Measurements from ENCODE around the gene BEGAIN. TPM values are rescaled to one million over a fixed set of nuclear protein-coding genes. Genes with fewer than 3 reads are reported as not detected.

Gene BEGAIN
- total and polyA plus RNA-seq, 2 of the 8 experiments (the other 6 are each of a cell fraction or from before 2014, with no cell fraction given): 2.9 to 3.0 TPM

- POLR2A ChIA-PET (ENCODE audit: partially characterized antibody): no interaction called here
- no peak for TF ChIP-seq ATF2 (IDR thresholded peaks at IDR 0.05; ENCODE audit: low read length)
- no peak for TF ChIP-seq PHF8 (conservative IDR thresholded peaks at IDR 0.05; ENCODE audit: low read depth, low read length)
- TF ChIP-seq SUZ12 (IDR thresholded peaks at IDR 0.05; ENCODE audit: low read length): no peak
- no peak for TF ChIP-seq BCL11A (IDR thresholded peaks at IDR 0.05; ENCODE audit: low read depth in 2 of 2, low read length in 2 of 2)
- no peak for TF ChIP-seq TAF1 (IDR thresholded peaks at IDR 0.05; ENCODE audit: low read depth, low read length)
- TF ChIP-seq EZH2 (IDR thresholded peaks at IDR 0.05; ENCODE audit: low read depth, low read length, severe bottlenecking): no peak
- TF ChIP-seq YY1 (IDR thresholded peaks at IDR 0.05; ENCODE audit: low read depth, low read length): no peak
- no peak for TF ChIP-seq USF2 (IDR thresholded peaks at IDR 0.05; ENCODE audit: low read length)
- TF ChIP-seq POLR2A (IDR thresholded peaks at IDR 0.05; ENCODE audit: control extremely low read depth in 1 of 2, low read depth in 2 of 2, low read length in 2 of 2): no peak
- no peak for TF ChIP-seq RBBP5 (IDR thresholded peaks at IDR 0.05; ENCODE audit: borderline replicate concordance, low read depth, low read length)
- no peak for TF ChIP-seq CTBP2 (IDR thresholded peaks at IDR 0.05; ENCODE audit: borderline replicate concordance, insufficient read depth, insufficient read length, low read length)
Measured at GRCh38 chr14:100612986-100613385, 25.8 kb upstream of the BEGAIN start.

More at GRCh38 chr14:100612986-100613385, 25.8 kb upstream of the BEGAIN start:
- Histone ChIP-seq H4K91ac (replicated peaks; ENCODE audit: insufficient read length, low read length) (no peak overlapping the region), H3K9ac (replicated peaks in 1 of 4; ENCODE audit: extremely low read depth in 1 of 4, low read depth in 3 of 4, low read length in 3 of 4) (no peak overlapping the region), H2BK20ac (ENCODE audit: low read length) (no peak overlapping the region), H3K56ac (replicated peaks; ENCODE audit: insufficient read length, low read depth, low read length) (no peak overlapping the region), H4K20me1 (replicated peaks in 1 of 2; ENCODE audit: control insufficient read depth in 1 of 2, insufficient read depth in 2 of 2, low read length in 2 of 2) (no peaks in the 10 kb centered on the region), H3K9me3 (ENCODE audit: insufficient read depth in 2 of 2, low read depth in 1 of 2, low read length in 1 of 2) (no peaks in the 10 kb centered on the region), H3K4me2 (ENCODE audit: insufficient read depth in 1 of 2, low read depth in 2 of 2, low read length in 2 of 2) (no peak overlapping the region), H3K79me2 (ENCODE audit: control insufficient read depth in 1 of 2, insufficient read depth in 2 of 2, low read length in 2 of 2) (no peaks in the 10 kb centered on the region), H3K23me2 (ENCODE audit: low read depth, low read length) (no peaks in the 10 kb centered on the region), H2BK5ac (ENCODE audit: low read depth, low read length) (no peak overlapping the region), H3K27me3 (replicated peaks in 1 of 4; ENCODE audit: control insufficient read depth in 3 of 4, extremely low read depth in 1 of 4, insufficient read depth in 3 of 4, low read length in 3 of 4) (peaks cover 0 to under 1% (median 0%) of the 10 kb centered on the region in 4 experiments; a peak in 1 of 7 replicates), H3K4me1 (replicated peaks in 1 of 4; ENCODE audit: control insufficient read depth in 3 of 4, insufficient read depth in 4 of 4, low read length in 3 of 4) (no peaks in the 10 kb centered on the region; a peak in 1 of 7 replicates), H3K14ac (ENCODE audit: insufficient read length) (no peak overlapping the region), H3K79me1 (ENCODE audit: low read depth, low read length) (no peaks in the 10 kb centered on the region), H4K8ac (ENCODE audit: extremely low read depth, insufficient read depth, low read length) (no peak overlapping the region), H4K5ac (ENCODE audit: insufficient read length, low read depth, low read length) (no peak overlapping the region), H2AFZ (ENCODE audit: low read length) (no peak overlapping the region), H3K4me3 (ENCODE audit: extremely low read depth in 1 of 4, insufficient read depth in 2 of 4, low read depth in 3 of 4, low read length in 4 of 4) (no peak overlapping the region), H3K27ac (ENCODE audit: low read depth, low read length) (no peak overlapping the region), H3K4ac (replicated peaks; ENCODE audit: insufficient read length, low read depth, low read length) (no peak overlapping the region), H3K18ac (ENCODE audit: extremely low read depth, low read length) (no peak overlapping the region), H2BK12ac (ENCODE audit: low read depth, low read length) (no peak overlapping the region), H2AK5ac (ENCODE audit: low read depth, low read length) (no peak overlapping the region), H2BK15ac (ENCODE audit: low read length) (no peak overlapping the region), H2BK120ac (replicated peaks; ENCODE audit: low read depth, low read length) (no peak overlapping the region), H3K23ac (ENCODE audit: insufficient read length) (no peak overlapping the region), H3K36me3 (ENCODE audit: control insufficient read depth in 2 of 4, insufficient read depth in 4 of 4, low read length in 3 of 4) (no peaks in the 10 kb centered on the region)
- 90% methylated on average over 9 of the region's 9 CpGs; no CpG with 5 or more reads in 1 of the 2 experiments for WGBS, 2 experiments (ENCODE audit: extremely low coverage in 1 of 2, insufficient coverage in 1 of 2, insufficient read length in 1 of 2, insufficient replicate concordance in 2 of 2, low coverage in 1 of 2, low lambda C conversion rate in 2 of 2, missing lambda C conversion rate in 1 of 2)
- FAIRE-seq (no peak), DNase-seq (ENCODE audit: low read depth in 1 of 2, low spot score in 2 of 2) (no peak)
- CTCF ChIA-PET (ENCODE audit: partially characterized antibody): interaction anchor here (0.9 to 2.2 kb wide), 6 partner anchors 22 to 174 kb away, joined by 3 to 6 read pairs (median 4); no protein-coding TSS in a partner anchor

All from H1 (cell line).